OCI-LY1 (cell line): Measurements from ENCODE around the gene GIPR.
A peak's percentile ranks its signal among the peaks of the same experiment; 100 is the strongest.

Experiments
- H2AFZ ChIP-seq: fragments of 200-600 bp; sonication (generic), shearing (Covaris generic); 2 replicates; pipeline ENCODE4 v1.6.0; 2014; ENCODE audit warnings: antibody characterized with exemption, mild to moderate bottlenecking, low read length
- H3F3A ChIP-seq: fragments of 200-600 bp; sonication (generic), shearing (Covaris generic); 2 replicates; pipeline ENCODE4 v1.6.0; 2014; ENCODE audit warnings: mild to moderate bottlenecking, antibody characterized with exemption, low read length, moderate library complexity; ENCODE audit not compliant: insufficient read depth
- H3K27ac ChIP-seq: fragments of 200-600 bp; sonication (generic); 2 replicates; pipeline ENCODE4 v1.5.1; 2014; ENCODE audit warnings: low read length, mixed run types, mild to moderate bottlenecking, low read depth; ENCODE audit not compliant: poor library complexity, severe bottlenecking
- H3K27me3 ChIP-seq: fragments of 200-600 bp; sonication (generic); 2 replicates; pipeline ENCODE4 v1.6.0; 2014; ENCODE audit warnings: antibody characterized with exemption, mild to moderate bottlenecking, low read length, moderate library complexity; ENCODE audit not compliant: insufficient read depth
- H3K36me3 ChIP-seq: fragments of 200-600 bp; sonication (generic); 2 replicates; pipeline ENCODE4 v1.6.1; 2014; ENCODE audit warnings: mild to moderate bottlenecking, antibody characterized with exemption, low read length, moderate library complexity, mixed read lengths; ENCODE audit not compliant: insufficient read depth
- H3K4me1 ChIP-seq: fragments of 200-600 bp; sonication (generic); 2 replicates; pipeline ENCODE4 v1.5.1; 2014; ENCODE audit warnings: mild to moderate bottlenecking, low read length, moderate library complexity; ENCODE audit not compliant: insufficient read depth, severe bottlenecking
- H3K4me2 ChIP-seq: fragments of 200-600 bp; sonication (generic), shearing (Covaris generic); 2 replicates; pipeline ENCODE4 v1.6.1; 2014; ENCODE audit warnings: low read length
- H3K4me3 ChIP-seq: fragments of 200-600 bp; sonication (generic); 2 replicates; pipeline ENCODE4 v1.5.1; 2014; ENCODE audit warnings: low read length, low read depth, mild to moderate bottlenecking, mixed read lengths; ENCODE audit not compliant: poor library complexity, severe bottlenecking
- H3K79me2 ChIP-seq: fragments of 200-600 bp; shearing (Covaris generic); 2 replicates; pipeline ENCODE4 v1.6.1; 2016; ENCODE audit warnings: mixed run types, low read length, mixed read lengths; ENCODE audit not compliant: insufficient read depth
- H3K9ac ChIP-seq: fragments of 200-600 bp; sonication (generic), shearing (Covaris generic); 2 replicates; pipeline ENCODE4 v1.6.1; 2014; ENCODE audit warnings: mild to moderate bottlenecking, low read length, mixed read lengths
- H3K9me2 ChIP-seq: fragments of 200-600 bp; sonication (generic), shearing (Covaris generic); 2 replicates; pipeline ENCODE4 v1.6.1; 2014; ENCODE audit warnings: low read depth, mild to moderate bottlenecking, low read length, mixed read lengths
- H3K9me3 ChIP-seq: fragments of 200-600 bp; shearing (Covaris generic); 2 replicates; pipeline ENCODE4 v1.6.1; 2014; ENCODE audit warnings: low read length, mixed read lengths
- H4K20me1 ChIP-seq: fragments of 200-600 bp; sonication (generic), shearing (Covaris generic); 2 replicates; pipeline ENCODE4 v1.6.0; 2016; ENCODE audit warnings: mild to moderate bottlenecking, low read length; ENCODE audit not compliant: insufficient read depth
- EZH2 ChIP-seq: fragments of 200-600 bp; sonication (generic), shearing (Covaris generic); IDR thresholded peaks from 2 replicates; pipeline ENCODE4 v1.8.0; 2017; ENCODE audit warnings: borderline replicate concordance, mixed run types, mild to moderate bottlenecking, antibody characterized with exemption, low read length, moderate library complexity, mixed read lengths
- TF ChIP-seq, protein P1 (sequence below): fragments of 200-600 bp; sonication (generic), shearing (Covaris generic); IDR thresholded peaks from 2 replicates; pipeline ENCODE4 v1.5.1; 2017; ENCODE audit warnings: mild to moderate bottlenecking, antibody characterized with exemption, low read length, moderate library complexity, mixed read lengths

The GIPR gene

GRCh38 chr19:45646345-45646698, 21.7 kb upstream of the GIPR start:
- TF ChIP-seq EZH2: no peak
- TF ChIP-seq, protein P1, sequence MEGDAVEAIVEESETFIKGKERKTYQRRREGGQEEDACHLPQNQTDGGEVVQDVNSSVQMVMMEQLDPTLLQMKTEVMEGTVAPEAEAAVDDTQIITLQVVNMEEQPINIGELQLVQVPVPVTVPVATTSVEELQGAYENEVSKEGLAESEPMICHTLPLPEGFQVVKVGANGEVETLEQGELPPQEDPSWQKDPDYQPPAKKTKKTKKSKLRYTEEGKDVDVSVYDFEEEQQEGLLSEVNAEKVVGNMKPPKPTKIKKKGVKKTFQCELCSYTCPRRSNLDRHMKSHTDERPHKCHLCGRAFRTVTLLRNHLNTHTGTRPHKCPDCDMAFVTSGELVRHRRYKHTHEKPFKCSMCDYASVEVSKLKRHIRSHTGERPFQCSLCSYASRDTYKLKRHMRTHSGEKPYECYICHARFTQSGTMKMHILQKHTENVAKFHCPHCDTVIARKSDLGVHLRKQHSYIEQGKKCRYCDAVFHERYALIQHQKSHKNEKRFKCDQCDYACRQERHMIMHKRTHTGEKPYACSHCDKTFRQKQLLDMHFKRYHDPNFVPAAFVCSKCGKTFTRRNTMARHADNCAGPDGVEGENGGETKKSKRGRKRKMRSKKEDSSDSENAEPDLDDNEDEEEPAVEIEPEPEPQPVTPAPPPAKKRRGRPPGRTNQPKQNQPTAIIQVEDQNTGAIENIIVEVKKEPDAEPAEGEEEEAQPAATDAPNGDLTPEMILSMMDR: no peak
- Histone ChIP-seq H3K79me2 (no peaks in the 10 kb centered on the region), H3K4me1 (peaks cover 27% of the 10 kb centered on the region), H3K9ac (peak overlapping the region; percentile 40; the same call in 1 of the 2 replicates), H2AFZ (peak overlapping the region; percentile 97; the same call in 1 of the 2 replicates), H3K9me2 (no peaks in the 10 kb centered on the region), H3K9me3 (no peaks in the 10 kb centered on the region), H3K27me3 (no peaks in the 10 kb centered on the region), H3K4me2 (peak overlapping the region; percentile 70), H3K27ac (no peak overlapping the region), H3F3A (0 out of 2 replicates have a peak, but pooled peaks cover 3% of the 10 kb centered on the region), H3K36me3 (no peaks in the 10 kb centered on the region), H3K4me3 (peak overlapping the region; percentile 65), H4K20me1 (no peaks in the 10 kb centered on the region)

- Histone ChIP-seq H3K27ac (no peak overlapping the region), H3K9me3 (no peaks in the 10 kb centered on the region), H3K4me2 (no peak overlapping the region), H3K27me3 (no peaks in the 10 kb centered on the region), H3F3A (no peaks in the 10 kb centered on the region), H3K4me1 (peaks cover 6% of the 10 kb centered on the region), H2AFZ (no peak overlapping the region), H4K20me1 (no peaks in the 10 kb centered on the region), H3K79me2 (no peaks in the 10 kb centered on the region), H3K9ac (no peak overlapping the region), H3K36me3 (no peaks in the 10 kb centered on the region), H3K4me3 (no peak overlapping the region), H3K9me2 (no peaks in the 10 kb centered on the region)
- TF ChIP-seq, protein P1: no peak
- TF ChIP-seq EZH2: no peak
Measured at GRCh38 chr19:45650722-45651121, 17.3 kb upstream of the GIPR start.

DNA sequence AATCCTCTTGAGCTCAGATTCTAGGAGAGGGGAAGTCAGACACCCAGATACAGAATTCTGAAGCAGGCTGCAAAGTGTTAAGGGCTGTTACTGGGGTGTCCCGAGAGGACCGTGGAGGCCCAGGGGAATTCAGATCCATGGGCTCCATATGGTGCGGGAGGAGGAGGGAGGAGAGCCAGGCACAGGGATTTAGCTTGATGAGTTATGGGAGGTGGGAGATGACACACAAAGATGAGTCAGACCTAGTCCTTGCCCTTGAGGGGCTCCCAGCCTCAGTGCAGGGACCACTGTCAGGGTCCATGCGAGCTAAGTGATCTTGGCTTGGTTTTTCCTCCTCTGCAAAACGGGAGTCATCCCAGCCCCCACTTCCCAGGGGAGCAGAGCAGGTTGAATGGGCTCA, 14.4 kb upstream of the GIPR start:
- no peak for TF ChIP-seq EZH2
- TF ChIP-seq, protein P1: no peak
- no peaks in the 10 kb centered on the region for H3K9me2 ChIP-seq
- H3K4me3 ChIP-seq: no peak overlapping the region
- no peaks in the 10 kb centered on the region for H3K36me3 ChIP-seq
- H3K79me2 ChIP-seq: no peaks in the 10 kb centered on the region
- no peak overlapping the region for H3K27ac ChIP-seq
- no peaks in the 10 kb centered on the region for H3K27me3 ChIP-seq
- H3K4me2 ChIP-seq: no peak overlapping the region
- no peak overlapping the region for H2AFZ ChIP-seq
- H3K9ac ChIP-seq: no peak overlapping the region
- H4K20me1 ChIP-seq: no peaks in the 10 kb centered on the region
- no peaks in the 10 kb centered on the region for H3K9me3 ChIP-seq
- no peaks in the 10 kb centered on the region for H3F3A ChIP-seq
- H3K4me1 ChIP-seq: no peaks in the 10 kb centered on the region
